ENCODE measurements around the gene GNAQ. TPM values are rescaled to one million over a fixed set of nuclear protein-coding genes. Genes with fewer than 3 reads are reported as not detected.

GNAQ gene
- polyA plus RNA-seq, 1 of the 3 experiments (the other 2 are of a cell fraction): 20.9 TPM

DNA sequence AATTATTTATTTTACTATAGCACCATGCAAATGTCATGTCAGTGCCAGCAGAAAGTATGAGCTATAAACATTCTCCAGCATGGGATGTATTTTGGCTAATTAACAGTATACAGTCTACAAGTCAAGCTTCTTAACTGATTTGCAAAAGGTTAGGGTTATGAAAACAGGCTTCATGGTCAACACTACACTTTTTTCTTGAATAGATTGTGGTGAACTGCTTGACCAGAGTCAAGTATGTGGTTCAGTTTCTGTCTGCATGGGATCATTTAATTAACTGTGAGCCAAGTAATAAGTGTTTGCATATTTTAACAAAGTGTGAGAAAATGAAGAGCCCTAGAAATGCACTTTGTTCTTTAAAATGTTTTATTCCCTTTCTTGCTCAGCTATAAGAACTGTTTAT, 14.5 kb upstream of the GNAQ start:
- H3K4me2 ChIP-seq: no peak overlapping the region
- H3K4me1 ChIP-seq (ENCODE audit: control insufficient read depth in 1 of 2, insufficient read depth in 2 of 2, low read depth in 1 of 2, low read length in 1 of 2): no peaks in the 10 kb centered on the region
- H3K9me3 ChIP-seq: no peaks in the 10 kb centered on the region
- H2AFZ ChIP-seq (ENCODE audit: low read depth): no peak overlapping the region
- CTCF ChIA-PET: interaction anchor here (0.6 to 2.2 kb wide), 2 partner anchors 10 to 612 kb away, joined by 3 to 18 read pairs; no protein-coding TSS in a partner anchor
- TF ChIP-seq ELF1 (IDR thresholded peaks at IDR 0.05) (no peak), TAF1 (IDR thresholded peaks at IDR 0.05; ENCODE audit: borderline replicate concordance, low read depth, low read length) (no peak), GATA2 (CRISPR knock-in tag; IDR thresholded peaks at IDR 0.05) (no peak), RCOR1 (IDR thresholded peaks at IDR 0.05; ENCODE audit: low read length) (no peak), PBX3 (IDR thresholded peaks at IDR 0.05) (no peak), SIN3A (IDR thresholded peaks at IDR 0.05; ENCODE audit: borderline replicate concordance, low read depth, low read length) (no peak), CHD2 (IDR thresholded peaks at IDR 0.05; ENCODE audit: low read length, partially characterized antibody) (no peak), RXRA (IDR thresholded peaks at IDR 0.05; ENCODE audit: borderline replicate concordance, low read depth) (no peak), RAD21 (IDR thresholded peaks at IDR 0.05; ENCODE audit: low read length) (no peak), FOXM1 (IDR thresholded peaks at IDR 0.05; ENCODE audit: low read depth) (no peak), JUND (IDR thresholded peaks at IDR 0.05) (no peak), NFIC (IDR thresholded peaks at IDR 0.05; ENCODE audit: borderline replicate concordance) (no peak), REST (IDR thresholded peaks at IDR 0.05; ENCODE audit: low read depth, low read length) (no peak), NRF1 (IDR thresholded peaks at IDR 0.05; ENCODE audit: low read depth, low read length) (no peak), EP300 (IDR thresholded peaks at IDR 0.05; ENCODE audit: borderline replicate concordance in 1 of 2, low read depth in 1 of 2, low read length in 1 of 2) (no peak), RFX5 (IDR thresholded peaks at IDR 0.05; ENCODE audit: low read length) (no peak)
- TF ChIP-seq, protein P1, sequence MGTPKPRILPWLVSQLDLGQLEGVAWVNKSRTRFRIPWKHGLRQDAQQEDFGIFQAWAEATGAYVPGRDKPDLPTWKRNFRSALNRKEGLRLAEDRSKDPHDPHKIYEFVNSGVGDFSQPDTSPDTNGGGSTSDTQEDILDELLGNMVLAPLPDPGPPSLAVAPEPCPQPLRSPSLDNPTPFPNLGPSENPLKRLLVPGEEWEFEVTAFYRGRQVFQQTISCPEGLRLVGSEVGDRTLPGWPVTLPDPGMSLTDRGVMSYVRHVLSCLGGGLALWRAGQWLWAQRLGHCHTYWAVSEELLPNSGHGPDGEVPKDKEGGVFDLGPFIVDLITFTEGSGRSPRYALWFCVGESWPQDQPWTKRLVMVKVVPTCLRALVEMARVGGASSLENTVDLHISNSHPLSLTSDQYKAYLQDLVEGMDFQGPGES (IDR thresholded peaks at IDR 0.05; ENCODE audit: low read depth, low read length): no peak
- no peak overlapping the region for H3K27ac ChIP-seq (ENCODE audit: low read depth in 2 of 2, low read length in 1 of 2)
- no peaks in the 10 kb centered on the region for H3F3A ChIP-seq (replicated peaks; ENCODE audit: insufficient read depth)
- POLR2A ChIA-PET: no interaction called here
- no peak overlapping the region for H3K4me3 ChIP-seq (ENCODE audit: low read depth in 2 of 2, low read length in 1 of 2)
- no peak for DNase-seq
- H4K20me1 ChIP-seq (ENCODE audit: insufficient read depth): no peaks in the 10 kb centered on the region
- no peaks in the 10 kb centered on the region for H3K9me2 ChIP-seq
- H3K36me3 ChIP-seq (replicated peaks in 1 of 2; ENCODE audit: control insufficient read depth in 1 of 2, insufficient read depth in 2 of 2, low read length in 1 of 2): no peaks in the 10 kb centered on the region
- no peaks in the 10 kb centered on the region; the same call in 1 of the 2 replicates for H3K27me3 ChIP-seq (ENCODE audit: insufficient read depth)
- no peaks in the 10 kb centered on the region for H3K79me2 ChIP-seq (ENCODE audit: insufficient read depth)
- no peak overlapping the region for H3K9ac ChIP-seq

Measured in SK-N-SH (cell line).